Testis (tissue), 3 donors: ENCODE results near the gene SPATA13. TPM values are rescaled to one million over a fixed set of nuclear protein-coding genes. Genes with fewer than 3 reads are reported as not detected.

Source experiments
- DNase-seq: peaks from one replicate; pipeline ENCODE4 v3.0.0-alpha.2; 2019
- H3K27ac ChIP-seq, 2 donors: fragments of 200-600 bp; sonication (generic); one replicate each; pipeline ENCODE4 v1.5.1; 2019
- H3K27me3 ChIP-seq: fragments of 200-600 bp; sonication (generic); one replicate; pipeline ENCODE4 v1.5.1; 2019
- H3K36me3 ChIP-seq: fragments of 200-600 bp; sonication (generic); one replicate; pipeline ENCODE4 v1.5.1; 2017; ENCODE audit warnings: low read depth; ENCODE audit errors: missing control alignments
- H3K4me1 ChIP-seq: fragments of 200-600 bp; sonication (generic); one replicate; pipeline ENCODE4 v1.5.1; 2019
- H3K4me3 ChIP-seq, 2 donors: fragments of 200-600 bp; sonication (generic); one replicate each; pipeline ENCODE4 v1.5.1; 2017 to 2019
- H3K9me3 ChIP-seq: fragments of 200-600 bp; sonication (generic); one replicate; pipeline ENCODE4 v1.5.1; 2017
- POLR2A ChIP-seq: fragments of 450-650 bp; IDR thresholded peaks from one replicate; pipeline ENCODE4 v1.6.1; 2017; ENCODE audit warnings: antibody characterized with exemption, mild to moderate bottlenecking, moderate library complexity
- WGBS, 2 donors: methylation state at CpG; one replicate each; pipeline ENCODE4 v1.1.5; 2018; 5-methylcytosine and 5-hydroxymethylcytosine counted together
- intact Hi-C: fragments of 100-400 bp; cut with DNase I; formaldehyde crosslinking; loops from one replicate; pipeline ENCODE4 v1.15.1; 2023; ENCODE audit warnings: low total_unique reads
- polyA plus RNA-seq: library from polyadenylated mRNA; stranded (reverse); fragments of 350-450 nt; fragmentation: Illumina TruSeq; extraction: RNeasy Lipid Tissue Mini Kit (QIAGEN cat#74804); gene quantifications from one replicate; pipeline ENCODE4 v1.2.3, GENCODE V29; 2014; ENCODE audit warnings: low read depth, low replicate concordance; ENCODE audit not compliant: insufficient read depth
- total RNA-seq, 2 donors: library from RNA; depleted of rRNA; stranded (reverse); fragments of >200 nt; gene quantifications; one replicate each; pipeline ENCODE4 v1.2.3, GENCODE V29; 2016
- TF ChIP-seq, protein P1 (sequence below), 3 experiments: fragments of 450-650 bp in 2 of 3; fragments of 200-600 bp in 1 of 3; sonication (generic) in 1 of 3; IDR thresholded peaks; one replicate each; pipeline ENCODE4 v1.5.1; 2016 to 2019; ENCODE audit warnings: antibody characterized with exemption in 3 of 3, mild to moderate bottlenecking in 2 of 3, moderate library complexity in 1 of 3

Gene SPATA13
- total and polyA plus RNA-seq, 3 donors from 2014 or later, result 12.9 to 35.6 (median 30.6) TPM

DNA sequence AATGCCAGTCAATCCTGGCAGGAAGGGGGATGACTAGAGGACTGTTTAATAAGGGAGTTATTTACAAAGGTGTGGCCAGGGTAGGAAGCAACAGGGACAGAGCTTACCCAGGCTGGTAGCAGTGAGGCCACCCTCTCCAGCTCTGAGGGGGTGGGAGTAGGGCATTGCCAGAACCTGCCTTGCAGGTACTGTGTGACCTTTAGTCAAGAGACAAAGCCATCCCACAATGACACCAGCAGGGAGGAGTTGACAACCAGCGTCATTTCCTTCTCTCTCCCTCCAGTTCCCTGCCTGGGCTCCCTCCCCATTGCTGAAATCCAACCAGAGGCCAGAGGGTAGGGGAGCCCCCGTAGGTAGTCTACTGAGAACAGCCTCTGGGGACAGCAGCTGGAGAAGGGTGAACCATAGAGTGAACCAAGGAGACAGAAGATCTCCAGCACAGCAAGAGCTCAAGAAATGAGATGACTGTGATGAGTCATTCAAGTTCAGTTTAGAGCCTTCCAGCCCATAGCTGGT lies 33.3 kb upstream of the SPATA13 start:
- no peaks in the 10 kb centered on the region for H3K9me3 ChIP-seq
- DNase-seq, result no peak
- H3K36me3 ChIP-seq, result no peaks in the 10 kb centered on the region
- no peak overlapping the region for H3K4me3 ChIP-seq
- no peak for TF ChIP-seq POLR2A
- TF ChIP-seq, protein P1, sequence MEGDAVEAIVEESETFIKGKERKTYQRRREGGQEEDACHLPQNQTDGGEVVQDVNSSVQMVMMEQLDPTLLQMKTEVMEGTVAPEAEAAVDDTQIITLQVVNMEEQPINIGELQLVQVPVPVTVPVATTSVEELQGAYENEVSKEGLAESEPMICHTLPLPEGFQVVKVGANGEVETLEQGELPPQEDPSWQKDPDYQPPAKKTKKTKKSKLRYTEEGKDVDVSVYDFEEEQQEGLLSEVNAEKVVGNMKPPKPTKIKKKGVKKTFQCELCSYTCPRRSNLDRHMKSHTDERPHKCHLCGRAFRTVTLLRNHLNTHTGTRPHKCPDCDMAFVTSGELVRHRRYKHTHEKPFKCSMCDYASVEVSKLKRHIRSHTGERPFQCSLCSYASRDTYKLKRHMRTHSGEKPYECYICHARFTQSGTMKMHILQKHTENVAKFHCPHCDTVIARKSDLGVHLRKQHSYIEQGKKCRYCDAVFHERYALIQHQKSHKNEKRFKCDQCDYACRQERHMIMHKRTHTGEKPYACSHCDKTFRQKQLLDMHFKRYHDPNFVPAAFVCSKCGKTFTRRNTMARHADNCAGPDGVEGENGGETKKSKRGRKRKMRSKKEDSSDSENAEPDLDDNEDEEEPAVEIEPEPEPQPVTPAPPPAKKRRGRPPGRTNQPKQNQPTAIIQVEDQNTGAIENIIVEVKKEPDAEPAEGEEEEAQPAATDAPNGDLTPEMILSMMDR (IDR thresholded peaks at IDR 0.05), result no peak
- H3K4me1 ChIP-seq, result no peaks in the 10 kb centered on the region
- intact Hi-C loops, result no loop called here
- 84 to 92% methylated on average over 2 of the region's 2 CpGs for WGBS, 2 donors
- no peaks in the 10 kb centered on the region for H3K27me3 ChIP-seq
- H3K27ac ChIP-seq, result no peak overlapping the region

DNA sequence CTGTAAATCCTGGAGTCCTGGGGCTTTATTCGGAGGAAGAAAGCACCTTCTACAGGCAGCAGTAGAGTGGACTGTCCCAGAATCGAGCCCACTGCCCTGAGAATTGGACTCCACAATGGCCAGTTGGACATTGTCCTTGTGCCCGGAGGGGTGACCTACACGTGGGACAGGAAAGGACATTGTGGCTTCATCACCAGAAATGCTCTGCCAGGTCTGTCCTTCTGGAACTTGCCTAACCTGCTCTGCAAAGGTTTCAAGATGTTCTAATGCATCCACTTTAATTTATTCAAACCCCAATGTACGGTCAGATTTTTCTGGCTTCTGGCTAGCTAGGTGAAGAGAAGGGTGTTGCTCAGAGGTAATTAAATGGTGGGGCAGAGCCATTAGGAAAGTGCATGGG lies 32.4 kb upstream of the SPATA13 start:
- H3K4me3 ChIP-seq, result no peak overlapping the region
- WGBS, 2 donors, result 87 to 95% methylated on average over 5 of the region's 5 CpGs
- H3K9me3 ChIP-seq, result no peaks in the 10 kb centered on the region
- no peak overlapping the region for H3K27ac ChIP-seq
- no peaks in the 10 kb centered on the region for H3K27me3 ChIP-seq
- intact Hi-C loops, result no loop called here
- no peaks in the 10 kb centered on the region for H3K4me1 ChIP-seq
- TF ChIP-seq, protein P1 (IDR thresholded peaks at IDR 0.05), result no peak
- no peak for TF ChIP-seq POLR2A
- DNase-seq, result no peak
- H3K36me3 ChIP-seq, result no peaks in the 10 kb centered on the region

DNA sequence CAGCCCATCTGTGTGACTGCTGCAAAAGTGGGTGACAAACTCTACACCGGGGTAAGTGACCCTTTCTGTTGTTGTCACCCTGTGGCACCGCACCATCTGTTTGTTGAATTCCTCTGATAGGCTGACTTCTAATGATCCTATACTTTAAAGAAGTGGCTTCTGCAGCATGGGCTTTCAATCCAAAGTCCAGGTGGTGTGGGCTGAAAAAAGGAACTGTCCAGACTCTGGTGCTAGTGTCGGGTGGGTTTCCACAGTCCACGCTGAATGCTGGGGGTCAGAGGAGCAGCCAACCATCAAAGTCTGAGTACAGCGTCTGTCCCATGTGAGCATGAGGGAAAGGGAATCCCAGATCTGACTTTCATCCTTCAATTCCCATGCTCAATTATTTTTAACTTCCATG lies 31.6 kb upstream of the SPATA13 start:
- no peak overlapping the region for H3K27ac ChIP-seq
- no peaks in the 10 kb centered on the region for H3K36me3 ChIP-seq
- H3K4me3 ChIP-seq, result no peak overlapping the region
- H3K4me1 ChIP-seq, result no peaks in the 10 kb centered on the region
- H3K27me3 ChIP-seq, result no peaks in the 10 kb centered on the region
- WGBS, 2 donors, result 79 to 87% methylated on average over 5 of the region's 5 CpGs
- TF ChIP-seq, protein P1 (IDR thresholded peaks at IDR 0.05), result no peak
- TF ChIP-seq POLR2A, result no peak
- intact Hi-C loops, result no loop called here
- no peak for DNase-seq
- H3K9me3 ChIP-seq, result no peaks in the 10 kb centered on the region

DNA sequence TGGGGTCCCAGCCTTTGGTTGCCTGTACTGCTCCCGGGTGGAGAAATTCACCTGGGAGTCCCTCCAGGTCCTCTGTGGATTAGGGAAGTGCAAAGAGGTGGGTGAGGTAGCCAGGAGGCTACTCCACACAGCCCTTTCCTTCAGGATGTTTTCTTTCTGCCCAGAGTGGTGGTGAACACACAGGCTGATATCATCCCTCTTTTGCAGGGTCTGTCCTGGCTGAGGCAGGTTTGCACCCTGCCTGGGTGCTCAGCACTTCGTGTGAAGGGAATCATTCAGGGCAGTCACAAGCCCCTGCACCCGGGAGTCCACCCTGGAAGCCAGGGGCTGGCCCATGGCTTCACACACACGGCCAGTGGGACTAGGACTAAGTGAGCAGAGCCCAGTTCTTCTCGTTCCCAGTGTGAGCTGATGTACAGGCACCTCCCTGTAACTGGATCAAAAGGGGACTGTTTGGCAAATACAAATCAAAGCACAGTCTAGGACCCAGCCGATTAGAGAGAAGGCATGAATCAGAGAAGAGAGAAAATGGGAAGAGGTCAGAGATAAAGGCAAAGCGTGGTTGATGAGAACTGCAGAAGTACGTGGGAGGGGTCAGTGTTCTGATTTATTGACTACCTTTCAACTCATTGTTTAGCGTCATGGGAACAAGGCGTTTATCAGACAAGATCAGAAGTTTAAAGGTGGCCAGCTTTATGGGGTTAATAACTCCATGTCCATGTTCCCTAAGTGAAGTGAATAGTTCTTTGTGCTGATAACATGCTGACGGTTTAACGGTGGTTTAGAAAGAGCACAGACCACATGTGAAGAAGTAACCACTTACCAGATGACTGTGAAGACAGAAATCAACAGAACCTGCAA lies 30.4 kb upstream of the SPATA13 start:
- intact Hi-C loops, result no loop called here
- DNase-seq, result no peak
- Histone ChIP-seq H3K36me3 (no peaks in the 10 kb centered on the region), H3K27me3 (no peaks in the 10 kb centered on the region), H3K9me3 (no peaks in the 10 kb centered on the region), H3K4me1 (no peaks in the 10 kb centered on the region), H3K27ac (no peak overlapping the region), H3K4me3 (no peak overlapping the region)
- TF ChIP-seq, protein P1 (IDR thresholded peaks at IDR 0.05), result no peak
- no peak for TF ChIP-seq POLR2A
- WGBS, 2 donors, result 51 to 52% methylated on average over 11 to 12 of the region's 12 CpGs
